SK-N-SH treated with all-trans-retinoic acid at 6 μM for 48 hours (cell line): ENCODE data around the gene KLF18.

Experiments
- ARNTL ChIP-seq: fragments of 450-650 bp; formaldehyde crosslinking; IDR thresholded peaks from 2 replicates; pipeline ENCODE4 v1.5.0; 2020; ENCODE audit warnings: low read depth, mild to moderate bottlenecking, moderate library complexity, borderline replicate concordance
- CSDC2 ChIP-seq: fragments of 250-450 bp; sonication (Bioruptor Pico); IDR thresholded peaks from 2 replicates; pipeline ENCODE4 v1.5.0; 2020; ENCODE audit warnings: mild to moderate bottlenecking, moderate library complexity
- ESRRG ChIP-seq: fragments of 250-450 bp; sonication (Bioruptor Pico); IDR thresholded peaks from 2 replicates; pipeline ENCODE4 v1.6.1; 2021; ENCODE audit warnings: mild to moderate bottlenecking
- ISL1 ChIP-seq: fragments of 250-450 bp; sonication (Bioruptor Pico); IDR thresholded peaks from 2 replicates; pipeline ENCODE4 v2.1.2; 2022; ENCODE audit warnings: mild to moderate bottlenecking, moderate library complexity
- TCF4 ChIP-seq: fragments of 250-450 bp; sonication (Bioruptor Pico); IDR thresholded peaks from 2 replicates; pipeline ENCODE4 v1.8.0; 2021; ENCODE audit warnings: mild to moderate bottlenecking, moderate library complexity, borderline replicate concordance
- ZC3H10 ChIP-seq: fragments of 250-450 bp; sonication (Bioruptor Pico); IDR thresholded peaks from 2 replicates; pipeline ENCODE4 v1.5.1; 2021; ENCODE audit warnings: mild to moderate bottlenecking, moderate library complexity
- ZFP3 ChIP-seq: fragments of 250-450 bp; sonication (Bioruptor Pico); IDR thresholded peaks from 2 replicates; pipeline ENCODE4 v1.5.0; 2020; ENCODE audit warnings: mild to moderate bottlenecking, moderate library complexity
- ZFP30 ChIP-seq: fragments of 450-650 bp; formaldehyde crosslinking; IDR thresholded peaks from 2 replicates; pipeline ENCODE4 v1.5.0; 2022; ENCODE audit warnings: mild to moderate bottlenecking, moderate library complexity
- TF ChIP-seq, protein P1 (sequence below): fragments of 250-450 bp; sonication (Bioruptor Pico); IDR thresholded peaks from 2 replicates; pipeline ENCODE4 v1.5.1; 2020; ENCODE audit warnings: low read depth, mild to moderate bottlenecking, moderate library complexity
- TF ChIP-seq, protein P2 (sequence below): fragments of 250-450 bp; sonication (Bioruptor Pico); IDR thresholded peaks from 2 replicates; pipeline ENCODE4 v1.8.0; 2020; ENCODE audit warnings: mild to moderate bottlenecking, moderate library complexity, borderline replicate concordance
- TF ChIP-seq, protein P3 (sequence below): fragments of 250-450 bp; sonication (Bioruptor Pico); IDR thresholded peaks from 2 replicates; pipeline ENCODE4 v1.5.0; 2020; ENCODE audit warnings: mild to moderate bottlenecking, moderate library complexity

DNA sequence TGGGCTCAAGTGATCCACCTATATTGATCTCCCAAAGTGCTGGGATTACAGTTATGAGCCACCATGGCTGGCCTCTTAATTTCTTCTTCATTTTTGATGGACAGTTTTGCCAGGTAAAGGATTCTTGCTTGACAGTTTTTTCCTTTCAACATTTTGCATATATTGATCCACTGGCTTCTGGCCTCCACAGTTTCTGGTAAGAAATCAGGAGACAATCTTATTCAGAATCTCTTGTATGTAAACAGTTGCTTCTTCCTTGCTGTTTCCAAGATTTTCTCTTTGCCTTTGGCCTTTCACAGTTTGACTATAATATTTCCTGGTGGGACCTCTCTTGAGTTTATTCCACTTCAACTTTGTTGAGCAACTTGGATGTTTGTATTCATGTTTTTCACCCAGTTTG is 20.1 kb upstream of the KLF18 start:
- TF ChIP-seq ZC3H10 = no peak
- no peak for TF ChIP-seq ESRRG
- TF ChIP-seq, protein P1, sequence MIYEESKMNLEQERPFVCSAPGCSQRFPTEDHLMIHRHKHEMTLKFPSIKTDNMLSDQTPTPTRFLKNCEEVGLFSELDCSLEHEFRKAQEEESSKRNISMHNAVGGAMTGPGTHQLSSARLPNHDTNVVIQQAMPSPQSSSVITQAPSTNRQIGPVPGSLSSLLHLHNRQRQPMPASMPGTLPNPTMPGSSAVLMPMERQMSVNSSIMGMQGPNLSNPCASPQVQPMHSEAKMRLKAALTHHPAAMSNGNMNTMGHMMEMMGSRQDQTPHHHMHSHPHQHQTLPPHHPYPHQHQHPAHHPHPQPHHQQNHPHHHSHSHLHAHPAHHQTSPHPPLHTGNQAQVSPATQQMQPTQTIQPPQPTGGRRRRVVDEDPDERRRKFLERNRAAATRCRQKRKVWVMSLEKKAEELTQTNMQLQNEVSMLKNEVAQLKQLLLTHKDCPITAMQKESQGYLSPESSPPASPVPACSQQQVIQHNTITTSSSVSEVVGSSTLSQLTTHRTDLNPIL (CRISPR knock-in tag) = no peak
- no peak for TF ChIP-seq ZFP30 (CRISPR knock-in tag)
- TF ChIP-seq ZFP3 = no peak
- no peak for TF ChIP-seq TCF4 (CRISPR knock-in tag)
- TF ChIP-seq ARNTL (CRISPR knock-in tag) = no peak
- TF ChIP-seq, protein P2, sequence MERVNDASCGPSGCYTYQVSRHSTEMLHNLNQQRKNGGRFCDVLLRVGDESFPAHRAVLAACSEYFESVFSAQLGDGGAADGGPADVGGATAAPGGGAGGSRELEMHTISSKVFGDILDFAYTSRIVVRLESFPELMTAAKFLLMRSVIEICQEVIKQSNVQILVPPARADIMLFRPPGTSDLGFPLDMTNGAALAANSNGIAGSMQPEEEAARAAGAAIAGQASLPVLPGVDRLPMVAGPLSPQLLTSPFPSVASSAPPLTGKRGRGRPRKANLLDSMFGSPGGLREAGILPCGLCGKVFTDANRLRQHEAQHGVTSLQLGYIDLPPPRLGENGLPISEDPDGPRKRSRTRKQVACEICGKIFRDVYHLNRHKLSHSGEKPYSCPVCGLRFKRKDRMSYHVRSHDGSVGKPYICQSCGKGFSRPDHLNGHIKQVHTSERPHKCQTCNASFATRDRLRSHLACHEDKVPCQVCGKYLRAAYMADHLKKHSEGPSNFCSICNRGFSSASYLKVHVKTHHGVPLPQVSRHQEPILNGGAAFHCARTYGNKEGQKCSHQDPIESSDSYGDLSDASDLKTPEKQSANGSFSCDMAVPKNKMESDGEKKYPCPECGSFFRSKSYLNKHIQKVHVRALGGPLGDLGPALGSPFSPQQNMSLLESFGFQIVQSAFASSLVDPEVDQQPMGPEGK (CRISPR knock-in tag) = no peak
- no peak for TF ChIP-seq CSDC2 (CRISPR knock-in tag)
- TF ChIP-seq ISL1 (CRISPR knock-in tag) = no peak
- TF ChIP-seq, protein P3, sequence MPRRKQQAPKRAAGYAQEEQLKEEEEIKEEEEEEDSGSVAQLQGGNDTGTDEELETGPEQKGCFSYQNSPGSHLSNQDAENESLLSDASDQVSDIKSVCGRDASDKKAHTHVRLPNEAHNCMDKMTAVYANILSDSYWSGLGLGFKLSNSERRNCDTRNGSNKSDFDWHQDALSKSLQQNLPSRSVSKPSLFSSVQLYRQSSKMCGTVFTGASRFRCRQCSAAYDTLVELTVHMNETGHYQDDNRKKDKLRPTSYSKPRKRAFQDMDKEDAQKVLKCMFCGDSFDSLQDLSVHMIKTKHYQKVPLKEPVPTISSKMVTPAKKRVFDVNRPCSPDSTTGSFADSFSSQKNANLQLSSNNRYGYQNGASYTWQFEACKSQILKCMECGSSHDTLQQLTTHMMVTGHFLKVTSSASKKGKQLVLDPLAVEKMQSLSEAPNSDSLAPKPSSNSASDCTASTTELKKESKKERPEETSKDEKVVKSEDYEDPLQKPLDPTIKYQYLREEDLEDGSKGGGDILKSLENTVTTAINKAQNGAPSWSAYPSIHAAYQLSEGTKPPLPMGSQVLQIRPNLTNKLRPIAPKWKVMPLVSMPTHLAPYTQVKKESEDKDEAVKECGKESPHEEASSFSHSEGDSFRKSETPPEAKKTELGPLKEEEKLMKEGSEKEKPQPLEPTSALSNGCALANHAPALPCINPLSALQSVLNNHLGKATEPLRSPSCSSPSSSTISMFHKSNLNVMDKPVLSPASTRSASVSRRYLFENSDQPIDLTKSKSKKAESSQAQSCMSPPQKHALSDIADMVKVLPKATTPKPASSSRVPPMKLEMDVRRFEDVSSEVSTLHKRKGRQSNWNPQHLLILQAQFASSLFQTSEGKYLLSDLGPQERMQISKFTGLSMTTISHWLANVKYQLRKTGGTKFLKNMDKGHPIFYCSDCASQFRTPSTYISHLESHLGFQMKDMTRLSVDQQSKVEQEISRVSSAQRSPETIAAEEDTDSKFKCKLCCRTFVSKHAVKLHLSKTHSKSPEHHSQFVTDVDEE (CRISPR knock-in tag) = no peak
